ENCODE data around the gene EIF5.

GRCh38 chr14:103336191-103336590 is 2.2 kb downstream of the EIF5 start:
- TF ChIP-seq CTCF (IDR thresholded peaks at IDR 0.05) (no peak), POLR2A (IDR thresholded peaks at IDR 0.05; ENCODE audit: low read depth) (no peak), POLR2AphosphoS5 (IDR thresholded peaks at IDR 0.05) (no peak), EP300 (IDR thresholded peaks at IDR 0.05) (no peak)
